Stimulated activated naive CD8-positive, alpha-beta T cell treated with anti-CD3 and anti-CD28 coated beads, Interleukin-15, amount 100 ng/mL, for 72 hours (primary cell): Measurements from ENCODE around the gene CLPX.
"Not testable (repeated sequence)": the region's sequence is repeated elsewhere in the genome, so short reads cannot be mapped to it uniquely, and the experiment has no call there.

Source experiments
- ATAC-seq: fragments of 150-1000 bp; cut with Tn5 transposase; 2 replicates; pipeline ENCODE4 v1.10.0; 2021; ENCODE audit warnings: mild to moderate bottlenecking, moderate library complexity
- DNase-seq, 2 donors: peaks; one replicate each; pipeline ENCODE4 v3.0.0; 2021 to 2022
- H3K27ac Mint-ChIP-seq, 2 donors: one replicate each; pipeline ENCODE4 v1.8.0; 2022; ENCODE audit warnings: mild to moderate bottlenecking in 2 of 2, mixed read lengths in 2 of 2, moderate library complexity in 2 of 2
- H3K27me3 Mint-ChIP-seq: one replicate; pipeline ENCODE4 v1.8.0; 2022; ENCODE audit warnings: mixed read lengths
- H3K4me1 Mint-ChIP-seq: one replicate; pipeline ENCODE4 v1.8.0; 2022; ENCODE audit warnings: mild to moderate bottlenecking, mixed read lengths
- H3K4me3 Mint-ChIP-seq, 2 donors: one replicate each; pipeline ENCODE4 v1.8.0; 2022; ENCODE audit warnings: mild to moderate bottlenecking in 2 of 2, mixed read lengths in 2 of 2, moderate library complexity in 1 of 2
- H3K9me3 Mint-ChIP-seq, 2 donors: one replicate each; pipeline ENCODE4 v1.8.0; 2022; ENCODE audit warnings: mixed read lengths in 2 of 2

CLPX gene

DNA sequence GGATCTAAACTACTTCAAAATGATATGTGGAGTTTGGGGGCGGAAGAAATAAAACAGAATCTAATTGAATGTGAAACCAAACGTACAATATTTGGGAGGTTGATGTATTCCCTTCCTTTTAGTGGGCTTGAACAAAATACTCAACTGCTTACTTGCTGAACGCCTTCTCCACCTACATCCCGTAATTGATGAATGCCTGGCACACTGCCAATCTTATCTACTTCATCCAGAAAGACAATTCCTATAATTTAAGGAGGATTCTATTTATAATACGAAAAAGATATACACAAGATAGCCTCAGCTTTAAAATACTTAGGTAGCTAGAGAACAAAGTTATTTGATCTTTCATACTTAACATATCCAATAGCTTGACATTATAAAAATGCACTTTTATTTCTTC, 28.4 kb downstream of the CLPX start:
- Mint-ChIP-seq H3K27me3 (no peaks in the 10 kb centered on the region), H3K4me1 (no peaks in the 10 kb centered on the region), H3K27ac (no peak overlapping the region), H3K9me3 (no peaks in the 10 kb centered on the region), H3K4me3 (no peak overlapping the region)
- ATAC-seq, result no peak
- no peak for DNase-seq

DNA sequence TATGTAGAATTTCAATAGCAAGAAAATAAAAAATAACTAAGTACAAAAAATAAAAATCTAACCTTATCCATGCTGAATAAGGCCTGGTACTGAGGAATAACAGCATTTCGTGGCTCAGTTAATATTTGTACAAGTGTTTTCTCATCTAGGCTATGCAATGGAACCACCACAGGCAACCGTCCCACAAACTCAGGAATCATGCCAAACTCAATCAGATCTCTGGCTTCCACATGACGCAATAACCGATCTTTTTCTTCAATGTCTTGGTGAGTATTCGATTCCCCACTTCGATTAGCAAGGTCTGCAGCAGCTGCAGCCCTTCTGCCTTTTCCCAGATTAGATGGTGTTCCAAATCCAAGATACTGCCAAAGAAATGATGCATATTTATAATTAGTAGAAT, 30.4 kb downstream of the CLPX start:
- no peak for DNase-seq
- ATAC-seq, result no peak
- Mint-ChIP-seq H3K4me1 (no peaks in the 10 kb centered on the region), H3K9me3 (no peaks in the 10 kb centered on the region), H3K4me3 (no peak overlapping the region), H3K27me3 (no peaks in the 10 kb centered on the region), H3K27ac (no peak overlapping the region)

DNA sequence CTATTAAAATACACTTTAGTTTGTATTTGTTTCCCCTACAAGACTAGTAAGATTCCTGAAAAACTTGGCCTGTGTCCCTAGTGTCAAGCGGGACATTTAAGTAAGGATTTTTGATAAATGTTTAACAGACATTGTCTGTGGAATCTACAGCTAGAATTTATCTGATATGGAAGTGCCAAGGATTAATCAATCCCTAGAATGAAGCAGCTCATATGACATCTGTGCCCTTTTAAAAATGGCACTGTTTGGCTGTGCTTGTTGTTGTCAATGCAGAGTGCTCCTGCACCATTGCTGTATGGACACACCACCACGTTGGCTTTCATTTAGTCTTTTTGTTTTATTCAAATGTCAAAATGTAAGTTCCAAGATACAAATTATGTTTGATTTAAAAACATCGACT, 37.2 kb downstream of the CLPX start:
- ATAC-seq, result no peak
- H3K9me3 Mint-ChIP-seq, result no peaks in the 10 kb centered on the region
- H3K4me1 Mint-ChIP-seq, result no peaks in the 10 kb centered on the region
- DNase-seq, result no peak
- no peaks in the 10 kb centered on the region for H3K27me3 Mint-ChIP-seq
- no peak overlapping the region for H3K4me3 Mint-ChIP-seq
- H3K27ac Mint-ChIP-seq, result no peak overlapping the region

DNA sequence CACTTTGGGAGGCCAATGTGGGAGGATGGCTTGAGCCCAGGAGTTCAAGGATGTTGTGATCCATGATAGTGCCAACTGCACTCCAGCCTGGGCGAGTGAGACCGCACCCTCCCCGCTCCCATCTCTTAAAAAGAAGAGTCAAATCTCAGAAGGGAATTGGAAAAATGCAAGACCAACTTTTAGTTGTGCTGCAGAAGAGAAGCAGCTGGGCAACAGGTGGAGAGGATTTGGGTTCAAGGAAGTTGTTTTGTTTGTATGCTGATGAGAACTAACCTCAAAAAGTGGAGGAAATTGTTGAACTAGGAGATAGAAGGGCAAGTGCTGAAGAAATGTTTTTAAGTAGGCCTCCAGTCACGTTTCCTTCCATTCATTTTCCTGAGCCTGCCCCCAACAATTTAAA, 38.7 kb downstream of the CLPX start:
- Mint-ChIP-seq H3K4me1 (no peaks in the 10 kb centered on the region), H3K27me3 (no peaks in the 10 kb centered on the region), H3K9me3 (no peaks in the 10 kb centered on the region), H3K27ac (peak overlapping the region in 1 of 2 donors; percentile 53), H3K4me3 (no peak overlapping the region)
- no peak for ATAC-seq
- DNase-seq, result no peak

DNA sequence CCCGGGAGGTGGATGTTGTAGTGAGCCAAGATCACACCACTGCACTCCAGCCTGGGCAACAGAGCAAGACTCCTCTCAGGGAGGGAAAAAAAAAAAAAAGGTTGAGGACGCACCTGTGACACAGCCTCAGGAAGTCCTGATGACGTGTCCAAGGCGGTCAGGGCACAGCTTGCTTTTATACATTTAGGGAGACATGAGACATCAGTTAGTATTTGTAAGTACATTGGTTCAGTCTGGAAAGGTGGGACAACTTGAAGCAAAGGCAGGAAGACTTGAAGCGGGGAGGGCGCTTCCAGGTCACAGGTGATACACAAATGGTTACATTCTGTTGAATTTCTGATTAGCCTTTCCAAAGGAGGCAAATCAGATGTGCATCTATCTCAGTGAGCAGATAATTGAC, 46.5 kb downstream of the CLPX start:
- H3K27me3 Mint-ChIP-seq, H3K4me3 Mint-ChIP-seq, H3K27ac Mint-ChIP-seq, ATAC-seq, DNase-seq: not testable (repeated sequence)
- peaks cover 13% of the 10 kb centered on the region for H3K4me1 Mint-ChIP-seq
- peaks cover 8 to 11% of the 10 kb centered on the region in 2 donors for H3K9me3 Mint-ChIP-seq

DNA sequence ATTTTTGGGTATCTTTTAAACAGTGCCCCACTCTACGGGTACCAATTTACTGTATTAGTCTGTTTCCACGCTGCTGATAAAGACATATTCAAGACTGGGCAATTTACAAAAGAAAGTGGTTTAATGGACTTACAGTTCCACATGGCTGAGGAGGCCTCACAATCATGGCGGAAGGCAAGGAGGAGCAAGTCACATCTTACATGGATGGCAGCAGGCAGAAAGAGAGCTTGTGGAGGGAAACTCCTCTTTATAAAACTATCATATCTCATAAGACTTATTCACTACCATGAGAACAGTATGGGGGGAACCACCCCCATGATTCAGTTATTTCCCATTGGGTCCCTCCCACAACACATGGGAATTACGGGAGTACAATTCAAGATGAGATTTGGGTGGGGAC, 47.2 kb downstream of the CLPX start:
- H3K9me3 Mint-ChIP-seq, result peaks cover 8 to 11% of the 10 kb centered on the region in 2 donors
- not testable (repeated sequence) for H3K27ac Mint-ChIP-seq, H3K4me3 Mint-ChIP-seq, ATAC-seq, DNase-seq, H3K27me3 Mint-ChIP-seq
- peaks cover 15% of the 10 kb centered on the region for H3K4me1 Mint-ChIP-seq

DNA sequence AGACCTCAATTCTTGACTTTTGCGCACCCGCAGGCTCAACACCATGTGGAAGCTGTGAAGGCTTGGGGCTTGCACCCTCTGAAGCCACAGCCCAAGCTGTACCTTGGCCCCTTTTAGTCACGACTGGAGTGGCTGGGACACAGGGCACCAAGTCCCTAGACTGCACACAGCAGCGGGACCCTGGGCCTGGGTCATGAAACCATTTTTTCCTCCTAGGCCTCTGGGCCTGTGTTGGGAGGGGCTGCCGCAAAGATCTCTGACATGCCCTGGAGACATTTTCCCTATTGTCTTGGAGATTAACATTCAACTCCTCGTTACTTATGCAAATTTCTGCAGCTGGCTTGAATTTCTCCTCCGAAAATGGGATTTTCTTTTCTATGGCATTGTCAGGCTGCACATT, 48.1 kb downstream of the CLPX start:
- ATAC-seq, H3K4me3 Mint-ChIP-seq, DNase-seq, H3K27ac Mint-ChIP-seq, H3K27me3 Mint-ChIP-seq: not testable (repeated sequence)
- peaks cover 23% of the 10 kb centered on the region for H3K4me1 Mint-ChIP-seq
- peaks cover 8 to 11% of the 10 kb centered on the region in 2 donors for H3K9me3 Mint-ChIP-seq

DNA sequence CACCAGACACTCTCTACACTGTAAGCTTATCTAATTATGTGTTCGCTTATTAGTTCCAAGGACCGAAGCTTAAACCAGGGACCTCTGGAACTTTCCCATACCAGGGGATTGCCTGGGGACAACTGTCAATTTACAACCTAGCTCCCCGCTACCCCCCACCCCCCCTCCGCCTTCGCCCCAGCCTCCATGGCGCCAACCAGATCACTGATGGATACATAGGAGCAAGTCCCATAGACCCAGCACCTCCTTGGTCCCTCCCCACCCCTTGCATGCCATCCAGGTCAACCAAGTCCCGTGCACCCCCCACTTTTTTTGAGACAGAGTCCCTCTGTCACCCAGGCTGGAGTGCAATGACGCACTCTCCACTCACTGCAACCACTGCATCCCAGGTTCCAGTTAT, 50.6 kb downstream of the CLPX start:
- DNase-seq, result no peak
- Mint-ChIP-seq H3K4me1 (peaks cover 39% of the 10 kb centered on the region), H3K4me3 (peak overlapping the region; percentile 95 to 97), H3K9me3 (peaks cover 8 to 11% of the 10 kb centered on the region in 2 donors), H3K27me3 (no peaks in the 10 kb centered on the region), H3K27ac (peak overlapping the region in 1 of 2 donors; percentile 98)
- ATAC-seq, result no peak

DNA sequence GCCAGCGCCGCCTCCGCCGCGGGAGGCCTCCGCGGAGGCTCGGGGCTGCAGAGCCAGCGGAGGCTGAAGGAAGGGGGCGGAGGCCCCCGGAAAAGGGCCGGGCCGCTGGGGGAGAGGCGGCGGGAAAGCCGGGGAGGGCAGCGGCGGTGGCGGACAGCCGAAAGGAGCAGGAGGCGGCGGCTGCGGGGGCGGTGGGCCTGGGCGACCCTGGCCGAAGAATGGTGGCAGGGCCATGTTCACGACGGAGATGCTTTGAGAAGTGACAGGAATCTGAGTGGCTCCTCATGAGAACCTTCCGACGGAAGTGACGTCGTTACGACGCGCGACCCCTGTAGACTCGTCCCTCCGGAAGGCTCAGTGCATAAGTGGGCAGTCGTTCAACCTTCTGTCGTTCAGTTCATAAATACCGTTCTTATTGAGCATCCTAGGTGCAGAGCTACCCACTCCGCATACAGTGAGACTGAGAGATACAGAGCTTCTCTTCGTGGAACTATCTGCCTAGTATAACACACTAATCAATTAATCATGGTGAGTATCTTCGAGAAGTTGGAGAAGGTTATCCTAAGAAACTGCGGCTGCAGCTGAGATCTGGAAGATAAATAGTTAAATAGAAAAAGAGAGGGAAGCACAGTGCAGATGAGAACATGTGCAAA, 51.5 kb downstream of the CLPX start, which contains the start of gene PDCD7:
TSS of gene PDCD7 (minus strand) at position 261 of the 653 bp plus-strand sequence. CDS start at position 234, 27 bp downstream.
- Mint-ChIP-seq H3K4me1 (peaks cover 39% of the 10 kb centered on the region), H3K4me3 (peak within 1 kb of the TSS; percentile 95 to 97), H3K27me3 (no peaks in the 10 kb centered on the region), H3K27ac (peak within 1 kb of the TSS; percentile 88 to 98), H3K9me3 (peaks cover 8 to 11% of the 10 kb centered on the region in 2 donors)
- ATAC-seq (peak; percentile 99), DNase-seq (peak; percentile 75 to 82)

DNA sequence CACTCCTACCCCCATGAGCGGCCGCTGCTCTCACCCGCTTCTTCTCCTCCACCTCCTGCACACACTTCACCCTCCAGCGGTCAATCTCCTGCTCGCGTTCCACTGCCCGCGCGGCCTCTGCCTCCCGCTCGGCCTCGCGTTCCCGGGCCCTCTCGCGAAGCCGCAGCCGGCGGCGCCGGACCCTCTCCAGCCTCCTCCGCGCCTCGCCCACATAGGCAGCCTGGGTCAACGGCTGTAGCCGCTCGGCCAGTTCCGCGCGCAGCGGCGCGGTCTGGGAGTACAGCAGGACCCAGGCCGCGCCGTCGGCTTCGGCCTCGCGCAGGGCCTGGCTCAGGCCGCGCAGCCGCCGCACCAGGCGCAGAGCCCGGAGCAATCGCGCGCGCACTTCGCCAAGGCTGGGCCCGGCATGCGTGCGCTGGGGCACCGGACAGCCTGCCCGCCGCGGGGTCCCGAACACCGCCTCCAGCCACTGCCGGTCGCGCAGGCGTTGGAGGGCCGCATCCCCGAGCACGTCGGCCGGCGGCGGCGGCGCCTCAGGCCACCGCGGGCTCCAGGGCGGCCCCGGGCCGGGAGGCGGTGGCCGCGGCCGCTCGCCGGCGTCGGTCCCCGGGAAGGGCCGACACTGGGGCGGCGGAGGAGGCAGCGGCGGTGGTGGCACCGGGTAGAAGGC, 52.1 kb downstream of the CLPX start:
- peak overlapping the region; percentile 85 to 98 for H3K27ac Mint-ChIP-seq
- peak; percentile 61 for ATAC-seq
- peak overlapping the region; percentile 90 to 95 for H3K4me3 Mint-ChIP-seq
- H3K4me1 Mint-ChIP-seq, result peaks cover 39% of the 10 kb centered on the region
- H3K27me3 Mint-ChIP-seq, result no peaks in the 10 kb centered on the region
- DNase-seq, result peak; percentile 28 to 36
- peaks cover 8 to 10% of the 10 kb centered on the region in 2 donors for H3K9me3 Mint-ChIP-seq

DNA sequence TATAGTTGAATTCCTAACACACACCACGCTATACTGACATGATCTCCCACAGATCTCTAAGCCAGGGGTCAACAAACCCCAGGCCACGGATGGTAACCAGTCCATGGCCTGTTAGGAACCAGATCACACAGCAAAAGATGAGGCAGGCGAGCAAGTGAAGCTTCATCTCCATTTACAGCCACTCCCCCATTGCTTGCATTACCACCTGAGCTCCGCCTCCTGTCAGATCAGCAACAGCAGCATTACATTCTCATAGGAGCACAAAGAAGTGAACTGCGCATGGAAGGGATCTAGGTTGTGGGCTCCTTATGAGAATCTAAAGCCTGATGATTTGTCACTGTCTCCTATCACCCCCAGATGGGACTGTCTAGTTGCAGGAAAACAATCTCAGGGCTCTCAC, 54.2 kb downstream of the CLPX start:
- no peak overlapping the region for H3K4me3 Mint-ChIP-seq
- H3K27ac Mint-ChIP-seq, result no peak overlapping the region

DNA sequence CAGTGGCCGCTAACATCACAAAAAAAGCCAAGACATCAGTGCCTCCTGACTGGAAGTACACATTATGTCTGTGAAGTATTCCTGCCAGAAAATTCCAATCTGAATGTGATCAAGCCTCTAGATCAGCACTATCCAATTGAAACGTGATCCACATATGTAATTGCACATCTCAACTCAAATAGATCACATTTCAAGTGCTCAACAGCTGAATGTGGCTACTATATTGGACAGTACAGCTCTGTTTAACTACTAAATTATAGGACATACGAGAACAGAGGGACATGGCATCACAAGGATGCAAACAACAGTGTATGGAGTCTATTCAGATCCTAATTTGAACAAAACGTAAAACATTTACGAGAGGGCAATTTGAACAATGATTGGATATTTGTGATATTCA, 69.6 kb downstream of the CLPX start:
- Mint-ChIP-seq H3K4me1 (no peaks in the 10 kb centered on the region), H3K27me3 (no peaks in the 10 kb centered on the region), H3K4me3 (no peak overlapping the region), H3K27ac (no peak overlapping the region), H3K9me3 (no peaks in the 10 kb centered on the region)
- ATAC-seq (no peak), DNase-seq (no peak)

More for the DNA sequence above, 54.2 kb downstream of the CLPX start:
- no peak for DNase-seq
- no peaks in the 10 kb centered on the region for H3K27me3 Mint-ChIP-seq
- H3K9me3 Mint-ChIP-seq, result no peaks in the 10 kb centered on the region
- no peak for ATAC-seq
- peaks cover 39% of the 10 kb centered on the region for H3K4me1 Mint-ChIP-seq

DNA sequence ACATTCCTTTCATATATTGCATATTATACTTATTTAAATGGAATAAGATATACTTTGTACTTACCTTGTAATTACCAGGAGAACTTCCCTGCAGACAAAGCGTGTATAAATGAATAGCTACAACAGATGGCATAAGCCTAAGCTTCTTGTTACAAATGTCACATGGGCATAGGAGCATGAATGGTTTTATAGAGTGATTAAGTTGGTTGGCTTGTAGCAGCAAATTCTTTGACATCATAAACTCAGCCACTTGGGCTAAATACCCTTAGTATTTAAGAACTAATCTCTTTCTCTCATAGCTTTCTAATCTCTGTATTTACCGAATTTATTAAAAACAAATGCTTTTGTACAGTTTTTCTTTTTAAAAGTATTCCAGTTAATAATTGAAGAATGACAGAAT, 70.1 kb downstream of the CLPX start, which contains the start of gene UBAP1L:
TSS of gene UBAP1L (minus strand) at position 115 of the 400 bp plus-strand sequence. CDS start 8,985 bp downstream, outside the sequence.
- H3K9me3 Mint-ChIP-seq, result no peaks in the 10 kb centered on the region

DNA sequence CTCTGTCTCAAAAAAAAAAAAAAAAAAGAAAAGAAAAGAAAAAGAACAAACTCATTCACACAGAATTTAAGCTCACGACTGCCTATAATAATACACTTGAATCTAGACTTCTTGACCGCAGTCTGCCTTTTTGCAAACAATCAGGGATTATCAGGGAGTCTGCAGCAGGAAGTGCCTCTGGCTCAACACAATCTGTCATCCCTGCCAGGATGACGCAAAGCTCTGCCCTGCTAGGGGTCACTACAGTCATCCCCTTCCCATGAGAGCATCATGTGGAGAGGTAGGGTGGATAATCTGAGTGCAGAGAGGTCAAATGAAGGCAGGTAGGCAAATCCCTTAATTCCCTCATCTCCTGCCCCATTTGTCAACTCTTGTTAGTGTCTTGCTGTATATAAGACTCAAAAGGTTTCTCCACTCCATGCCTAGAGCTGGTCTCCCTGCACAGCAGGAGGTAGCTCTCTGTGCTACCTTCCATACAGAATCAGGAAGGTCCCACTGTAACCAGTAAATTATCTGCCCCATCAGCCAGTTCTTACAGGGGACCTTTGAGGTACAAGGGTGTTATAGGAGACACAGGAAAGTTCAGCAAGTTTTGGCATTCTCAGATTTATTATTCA, 74.4 kb downstream of the CLPX start:
- no peak for DNase-seq
- no peaks in the 10 kb centered on the region for H3K27me3 Mint-ChIP-seq
- H3K9me3 Mint-ChIP-seq, result no peaks in the 10 kb centered on the region
- H3K27ac Mint-ChIP-seq, result peak overlapping the region in 1 of 2 donors; percentile 61
- peaks cover 6% of the 10 kb centered on the region for H3K4me1 Mint-ChIP-seq
- H3K4me3 Mint-ChIP-seq, result no peak overlapping the region
- no peak for ATAC-seq

More for the DNA sequence above, 70.1 kb downstream of the CLPX start, which contains the start of gene UBAP1L:
- DNase-seq, result no peak
- H3K4me1 Mint-ChIP-seq, result no peaks in the 10 kb centered on the region
- H3K27ac Mint-ChIP-seq, result no peak within 1 kb of the TSS
- H3K4me3 Mint-ChIP-seq, result no peak within 1 kb of the TSS
- ATAC-seq, result no peak
- no peaks in the 10 kb centered on the region for H3K27me3 Mint-ChIP-seq

DNA sequence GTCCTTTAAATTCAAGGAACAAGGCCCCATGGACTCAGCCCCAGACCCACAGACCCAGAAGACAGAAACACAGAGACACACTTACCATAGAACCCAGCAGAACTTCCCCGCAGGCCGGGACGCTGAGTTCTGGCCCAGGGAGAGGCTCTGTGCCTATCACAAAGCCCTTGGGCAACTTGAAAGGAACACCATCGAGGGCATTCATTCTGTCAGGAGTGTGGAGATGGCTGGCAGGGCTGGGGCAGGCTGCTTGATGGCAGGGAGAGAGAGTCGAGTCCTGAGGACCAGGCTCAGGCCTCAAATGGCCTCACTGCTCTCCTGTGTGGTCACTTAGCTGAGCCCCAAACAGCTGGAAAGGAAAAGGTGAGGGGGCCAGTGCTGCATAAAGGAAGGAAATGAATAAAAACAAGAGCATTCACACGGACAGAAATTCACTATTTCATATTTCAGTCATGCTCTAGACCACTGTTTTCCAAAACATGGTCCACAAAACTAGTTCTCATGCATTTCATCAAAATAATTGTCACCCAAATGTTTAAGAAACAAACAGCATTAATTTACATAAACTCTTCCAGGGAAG, 79.0 kb downstream of the CLPX start:
- Mint-ChIP-seq H3K4me1 (peaks cover 12% of the 10 kb centered on the region), H3K4me3 (peak overlapping the region in 1 of 2 donors; percentile 24), H3K9me3 (no peaks in the 10 kb centered on the region), H3K27ac (peak overlapping the region in 1 of 2 donors; percentile 72), H3K27me3 (no peaks in the 10 kb centered on the region)
- ATAC-seq (no peak), DNase-seq (no peak)
